ENCODE measurements around the gene C11orf98. TPM values are rescaled to one million over a fixed set of nuclear protein-coding genes. Genes with fewer than 3 reads are reported as not detected.

Gene C11orf98
- total RNA-seq, 2 experiments from 2014 or later: 14.3 to 18.5 TPM

GRCh38 chr11:62712276-62712812 is 47.3 kb upstream of the C11orf98 start:
- Histone ChIP-seq H3K36me3 (ENCODE audit: insufficient read depth, low read length) (peaks cover 64% of the 10 kb centered on the region), H3K4me3 (ENCODE audit: low read length) (no peak overlapping the region), H3K4me1 (ENCODE audit: insufficient read depth, low read length) (peaks cover 47% of the 10 kb centered on the region), H3K9me3 (ENCODE audit: control insufficient read depth in 1 of 2, insufficient read depth in 1 of 2, low read length in 2 of 2) (no peaks in the 10 kb centered on the region), H3K27ac (ENCODE audit: low read depth in 1 of 2, low read length in 2 of 2) (no peak overlapping the region), H3K27me3 (ENCODE audit: control insufficient read depth in 1 of 2, insufficient read depth in 2 of 2, low read length in 2 of 2) (no peaks in the 10 kb centered on the region)
- ChIA-PET POLR2A (interaction anchor here (1.3 to 9.9 kb wide), 3 partner anchors 16 to 121 kb away, joined by 3 to 165 read pairs (median 6); partner anchors contain the start of genes HNRNPUL2, INTS5, TTC9C and TUT1), CTCF (interaction anchor here (0.6 kb wide), 1 partner anchor 38 kb away, joined by 3 read pairs; no protein-coding TSS in a partner anchor)
- H3K9me3 Mint-ChIP-seq: no peaks in the 10 kb centered on the region
- peak overlapping the region; percentile 50 for H3K27ac Mint-ChIP-seq
- intact Hi-C loops (cut with DNase I, micrococcal nuclease): no loop called here
- DNase-seq (no peak), ATAC-seq (ENCODE audit: poor library complexity) (no peak)
- H3K4me1 Mint-ChIP-seq (ENCODE audit: low read depth): peaks cover 51% of the 10 kb centered on the region
- TF ChIP-seq CTCF (IDR thresholded peaks at IDR 0.05): no peak
- H3K27me3 Mint-ChIP-seq: no peaks in the 10 kb centered on the region
- peaks cover 75% of the 10 kb centered on the region for H3K36me3 Mint-ChIP-seq (ENCODE audit: low read depth)
- peak overlapping the region; percentile 34 for H3K4me3 Mint-ChIP-seq

- Mint-ChIP-seq H3K27ac (peak overlapping the region; percentile 92), H3K9me3 (no peaks in the 10 kb centered on the region), H3K4me1 (ENCODE audit: low read depth) (peaks cover 56% of the 10 kb centered on the region), H3K4me3 (peak overlapping the region; percentile 88), H3K27me3 (no peaks in the 10 kb centered on the region), H3K36me3 (ENCODE audit: low read depth) (peaks cover 58% of the 10 kb centered on the region)
- DNase-seq: peak in 3 of 14 experiments; percentile 8 to 46 (median 26)
- intact Hi-C loops (cut with DNase I, micrococcal nuclease): no loop called here
- Histone ChIP-seq H3K4me1 (ENCODE audit: insufficient read depth, low read length) (peaks cover 60% of the 10 kb centered on the region), H3K36me3 (ENCODE audit: insufficient read depth, low read length) (peaks cover 40% of the 10 kb centered on the region), H3K9me3 (ENCODE audit: control insufficient read depth in 1 of 2, insufficient read depth in 1 of 2, low read length in 2 of 2) (no peaks in the 10 kb centered on the region), H3K27me3 (ENCODE audit: control insufficient read depth in 1 of 2, insufficient read depth in 2 of 2, low read length in 2 of 2) (no peaks in the 10 kb centered on the region), H3K27ac (ENCODE audit: low read depth in 1 of 2, low read length in 2 of 2) (peak overlapping the region; percentile 94 to 95), H3K4me3 (ENCODE audit: low read length) (peak overlapping the region; percentile 85)
- CTCF ChIA-PET: interaction anchor here (1.0 to 1.5 kb wide), 5 partner anchors 17 to 285 kb away, joined by 3 to 7 read pairs (median 4); partner anchors contain the start of genes HNRNPUL2, SLC3A2, TMEM179B and TTC9C
- ATAC-seq (ENCODE audit: poor library complexity): no peak
- POLR2A ChIA-PET: interaction anchor here (1.0 to 9.9 kb wide), 30 partner anchors 9 to 399 kb away, joined by 3 to 165 read pairs (median 8); partner anchors contain the start of genes B3GAT3, C11orf98, CSKMT and EEF1G
- TF ChIP-seq CTCF (IDR thresholded peaks at IDR 0.05): no peak
These were observed 45.0 kb upstream of the C11orf98 start for GRCh38 chr11:62710001-62710345.

- no peaks in the 10 kb centered on the region for H3K9me3 ChIP-seq (ENCODE audit: control insufficient read depth in 1 of 2, insufficient read depth in 1 of 2, low read length in 2 of 2)
- H3K4me3 ChIP-seq (ENCODE audit: low read length): peak overlapping the region; percentile 85
- ChIA-PET CTCF (interaction anchor here (0.7 to 1.5 kb wide), 7 partner anchors 18 to 285 kb away, joined by 3 to 7 read pairs (median 4); partner anchors contain the start of genes HNRNPUL2, SLC3A2, TMEM179B and TTC9C), POLR2A (interaction anchor here (0.7 to 9.9 kb wide), 34 partner anchors 8 to 399 kb away, joined by 3 to 165 read pairs (median 6); partner anchors contain the start of genes B3GAT3, C11orf98, CSKMT and EEF1G)
- H3K36me3 ChIP-seq (ENCODE audit: insufficient read depth, low read length): peaks cover 35% of the 10 kb centered on the region
- peaks cover 57% of the 10 kb centered on the region for H3K4me1 ChIP-seq (ENCODE audit: insufficient read depth, low read length)
- Mint-ChIP-seq H3K9me3 (no peaks in the 10 kb centered on the region), H3K4me3 (peak overlapping the region; percentile 88), H3K27ac (peak overlapping the region; percentile 92), H3K36me3 (ENCODE audit: low read depth) (peaks cover 52% of the 10 kb centered on the region), H3K27me3 (no peaks in the 10 kb centered on the region), H3K4me1 (ENCODE audit: low read depth) (peaks cover 57% of the 10 kb centered on the region)
- intact Hi-C loops (cut with DNase I, micrococcal nuclease): loop anchor here (1.0 to 5.0 kb wide), 6 partner anchors 18 to 148 kb away; partner anchors contain the start of genes LBHD1 (in 2 of the 2), UQCC3 (in 2 of the 2), GANAB (in 1 of the 2) and HNRNPUL2 (in 1 of the 2)
- ATAC-seq (ENCODE audit: poor library complexity) (peak; percentile 80), DNase-seq (peak; percentile 93 to 99 (median 96))
- no peak for TF ChIP-seq CTCF (IDR thresholded peaks at IDR 0.05)
- no peaks in the 10 kb centered on the region for H3K27me3 ChIP-seq (ENCODE audit: control insufficient read depth in 1 of 2, insufficient read depth in 2 of 2, low read length in 2 of 2)
- H3K27ac ChIP-seq (ENCODE audit: low read depth in 1 of 2, low read length in 2 of 2): peak overlapping the region; percentile 94 to 95
These were observed 44.4 kb upstream of the C11orf98 start for GRCh38 chr11:62709247-62710000.

All from CD4-positive, alpha-beta T cell (primary cell).